Stimulated activated CD8-positive, alpha-beta memory T cell treated with anti-CD3 and anti-CD28 coated beads, Interleukin-7, amount 100 ng/mL, for 24 hours (primary cell): ENCODE data around the gene PRKG1.

Experiments used
- DNase-seq: peaks from one replicate; pipeline ENCODE4 v3.0.0-alpha.2; 2020; ENCODE audit warnings: low read depth

PRKG1 gene

GRCh38 chr10:51879238-51879637 lies 805.0 kb downstream of the PRKG1 start:
- no peak for DNase-seq

DNA sequence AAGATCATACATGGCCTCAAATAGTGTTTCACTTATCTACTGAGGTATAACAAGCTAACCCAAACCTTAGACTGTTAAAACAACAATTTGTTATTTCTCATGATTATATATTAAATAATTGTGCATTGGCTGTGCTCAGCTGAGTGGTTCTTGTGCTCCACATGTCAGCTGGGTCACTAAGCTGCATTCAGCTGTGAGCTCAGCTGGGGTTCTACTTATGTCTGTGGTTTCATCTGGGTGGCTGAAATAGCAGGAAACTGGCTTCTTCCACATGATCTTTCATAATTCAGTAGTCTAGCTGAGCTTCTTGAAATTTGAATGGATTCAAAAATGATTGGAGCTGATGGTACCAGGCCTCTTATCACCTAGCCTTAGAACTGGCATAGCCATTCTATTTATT lies 806.9 kb downstream of the PRKG1 start:
- DNase-seq, result no peak

DNA sequence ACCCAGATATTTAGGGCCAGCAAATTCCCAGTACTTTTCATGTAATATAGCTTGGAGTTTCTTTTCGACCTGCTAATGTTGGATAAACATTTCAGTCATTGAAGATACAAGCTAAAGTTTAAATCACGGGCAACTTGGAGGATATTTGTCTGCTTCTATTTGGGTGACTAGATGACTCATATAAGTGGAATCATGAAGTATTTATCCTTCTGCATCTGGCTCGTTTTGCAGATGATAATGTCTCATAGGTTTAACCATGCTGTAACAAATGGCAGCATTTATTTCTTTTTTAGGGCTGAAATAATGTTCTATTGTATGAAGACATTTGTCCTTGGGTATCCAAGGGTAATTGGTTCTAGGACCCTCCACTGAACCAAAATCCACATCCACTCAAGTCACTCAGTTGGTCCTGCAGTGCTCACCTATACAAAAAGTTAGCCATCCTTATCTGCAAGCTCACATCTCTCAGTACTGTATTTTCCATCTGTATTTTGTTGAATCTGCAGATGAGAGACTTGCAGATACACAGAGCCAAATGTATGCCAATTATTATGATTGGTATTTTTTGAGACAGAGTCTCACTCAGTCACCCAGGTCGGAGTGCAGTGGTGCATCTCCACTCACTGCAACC lies 812.3 kb downstream of the PRKG1 start:
- no peak for DNase-seq

DNA sequence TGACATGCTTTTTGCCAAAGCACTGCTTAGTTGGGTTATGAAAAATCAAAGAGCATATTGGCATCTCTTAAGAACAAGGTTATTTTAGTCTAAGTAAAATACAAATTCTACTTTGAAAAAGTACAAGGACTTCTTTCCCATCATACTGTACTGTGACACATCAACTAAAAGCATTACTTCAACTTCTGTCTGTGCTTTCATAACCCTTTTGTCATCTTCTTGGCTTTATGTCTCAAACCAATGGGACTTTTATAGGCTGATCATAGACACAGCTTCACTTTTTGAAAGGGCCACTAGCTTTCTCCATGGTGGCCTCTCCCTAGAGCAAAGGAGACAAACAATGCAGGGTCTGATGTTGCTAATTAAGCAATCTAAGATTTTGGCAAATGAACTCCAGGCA lies 814.0 kb downstream of the PRKG1 start:
- no peak for DNase-seq

DNA sequence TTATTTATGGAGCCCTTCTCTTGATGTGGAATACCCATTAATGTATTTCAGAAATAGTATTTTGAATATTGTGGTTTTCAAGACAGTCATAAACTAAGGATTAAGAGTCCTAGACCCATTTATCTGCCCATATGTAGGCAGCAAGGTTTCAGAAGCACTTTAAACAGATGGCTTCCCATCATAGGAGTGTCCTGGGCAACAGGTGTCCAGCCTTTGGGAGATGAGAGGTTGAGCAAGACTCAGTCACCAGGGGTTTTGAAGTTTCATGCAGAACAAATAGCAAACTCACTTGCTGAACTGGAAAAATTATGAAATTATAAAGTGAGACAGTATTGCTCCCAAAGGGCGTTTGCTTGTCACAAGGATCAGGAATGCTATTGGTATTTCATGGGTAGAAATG lies 818.0 kb downstream of the PRKG1 start:
- DNase-seq, result no peak

GRCh38 chr10:51892965-51893658 lies 818.8 kb downstream of the PRKG1 start:
- DNase-seq, result no peak

DNA sequence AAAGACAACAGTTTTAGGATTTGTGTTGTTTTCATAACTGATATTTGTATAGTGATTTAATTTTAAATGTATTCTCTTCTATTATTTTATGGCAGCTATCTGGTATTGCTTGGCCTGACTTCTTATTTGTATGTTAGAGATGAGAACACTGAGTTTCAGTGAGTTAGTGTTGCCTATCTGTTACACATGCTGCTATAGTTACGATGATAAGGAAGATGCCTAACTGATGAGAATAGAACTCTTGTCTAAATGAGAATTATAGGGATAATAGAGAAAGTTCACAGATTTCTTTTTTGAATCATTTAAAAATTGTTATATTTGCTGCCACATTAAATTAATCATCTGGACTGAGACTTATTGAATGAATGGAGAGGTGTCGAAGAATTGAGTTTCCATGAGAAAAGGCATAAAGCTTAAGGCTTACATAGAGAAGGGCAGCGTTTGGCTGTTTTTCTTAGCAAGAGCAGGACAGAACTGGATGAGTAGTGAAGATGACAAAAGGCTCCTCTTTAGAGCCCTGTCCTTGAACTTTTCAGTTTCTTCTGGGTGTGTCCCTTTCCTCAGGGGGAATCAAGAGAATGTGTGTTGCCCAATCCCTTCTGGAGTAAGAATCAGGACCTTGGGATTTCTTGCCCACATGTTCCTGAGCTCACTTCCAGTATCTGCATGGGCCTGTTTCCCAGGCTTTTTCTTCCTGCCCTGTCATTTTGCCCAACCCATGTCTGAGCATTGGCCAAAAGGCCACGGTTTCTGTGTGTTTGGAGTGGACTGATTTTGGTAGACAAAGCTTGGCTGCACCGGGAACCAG lies 820.7 kb downstream of the PRKG1 start:
- DNase-seq, result no peak

DNA sequence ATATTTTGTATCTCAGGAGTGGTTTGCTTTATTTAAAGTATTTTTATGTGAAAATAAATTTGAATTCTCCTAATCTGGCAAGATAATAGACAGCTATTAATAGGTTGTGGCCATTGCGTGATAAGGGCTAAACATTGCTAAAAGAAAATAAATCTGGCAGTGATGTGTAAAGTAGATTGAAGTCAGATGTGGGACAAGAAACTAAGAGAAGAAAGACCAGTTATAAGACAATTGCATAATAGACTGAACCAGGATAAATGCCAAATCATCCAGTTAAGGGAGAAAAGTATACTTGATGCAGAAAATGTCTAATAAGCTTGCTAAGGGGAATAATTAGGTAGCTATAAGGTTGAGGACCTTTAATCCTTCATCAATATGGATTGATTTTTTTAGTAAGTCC lies 822.6 kb downstream of the PRKG1 start:
- no peak for DNase-seq

GRCh38 chr10:51897560-51897959 lies 823.3 kb downstream of the PRKG1 start:
- no peak for DNase-seq

DNA sequence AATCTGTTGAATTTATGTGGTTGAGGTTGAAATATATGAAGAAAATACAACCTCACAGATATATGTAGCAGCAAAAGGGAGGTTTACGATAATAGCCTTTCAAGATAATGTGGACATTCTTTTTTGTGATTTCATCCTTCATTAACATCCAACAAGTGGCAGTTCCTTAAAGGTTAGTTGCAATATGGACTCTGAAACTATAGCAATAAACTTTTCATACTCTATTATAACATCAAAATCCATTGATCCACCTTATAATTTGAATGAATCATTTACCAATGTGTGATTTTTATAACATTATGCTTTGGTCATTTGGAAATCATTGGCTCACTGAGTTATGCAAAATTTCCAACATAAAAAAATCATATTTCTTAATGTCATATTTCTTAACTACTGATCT lies 825.9 kb downstream of the PRKG1 start:
- no peak for DNase-seq

GRCh38 chr10:51903675-51904074 lies 829.4 kb downstream of the PRKG1 start:
- DNase-seq, result no peak

GRCh38 chr10:51905032-51905431 lies 830.7 kb downstream of the PRKG1 start:
- DNase-seq, result no peak

- no peak for DNase-seq
Measured at GRCh38 chr10:51907361-51907760, 833.1 kb downstream of the PRKG1 start.

GRCh38 chr10:51910189-51910588 lies 835.9 kb downstream of the PRKG1 start:
- no peak for DNase-seq

GRCh38 chr10:51910596-51910995 lies 836.3 kb downstream of the PRKG1 start:
- DNase-seq, result no peak

GRCh38 chr10:51911723-51912122 lies 837.4 kb downstream of the PRKG1 start:
- DNase-seq, result no peak

DNA sequence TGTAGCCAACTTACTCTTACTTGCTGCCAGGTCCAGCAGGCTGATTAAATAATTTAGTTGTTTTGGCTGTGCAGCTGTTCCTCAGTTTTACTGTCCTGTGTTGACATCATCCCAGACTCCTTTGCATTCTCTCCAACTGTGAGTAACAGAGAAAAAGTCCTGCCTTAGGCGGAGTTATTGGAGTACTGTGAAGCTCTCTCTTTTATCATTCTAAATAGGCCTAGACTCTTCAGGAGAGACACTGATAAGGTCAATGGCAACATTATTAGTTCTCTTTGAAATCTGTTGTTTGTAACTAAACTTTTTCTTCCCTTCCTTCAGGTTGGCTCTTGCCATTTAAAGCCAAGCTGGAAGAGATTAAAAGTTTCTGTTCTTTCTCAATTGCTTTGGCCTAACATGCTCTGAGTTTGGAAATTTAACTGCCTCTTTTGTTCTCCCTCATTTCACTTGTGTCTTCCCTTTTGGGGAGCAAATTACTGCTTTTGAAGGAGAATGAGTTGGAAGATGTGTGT lies 840.8 kb downstream of the PRKG1 start:
- no peak for DNase-seq

DNA sequence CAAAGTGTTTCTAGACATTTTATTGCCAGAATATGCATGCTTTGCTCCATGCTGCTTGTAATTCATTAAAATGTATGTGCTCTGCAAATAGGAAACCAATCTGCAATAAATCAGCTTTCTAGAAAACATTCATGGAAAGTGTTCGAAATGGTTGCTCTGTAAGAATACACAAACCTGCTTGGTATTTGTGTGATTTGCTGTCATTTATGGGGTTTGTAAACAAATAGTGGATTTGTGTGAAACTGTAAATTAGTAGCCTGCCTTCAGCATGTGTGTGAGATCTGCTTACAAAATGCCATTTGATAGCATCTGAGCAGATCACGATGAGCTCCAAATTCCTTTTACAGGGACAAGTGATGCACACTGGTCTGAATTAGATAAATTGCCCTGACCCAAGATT lies 844.2 kb downstream of the PRKG1 start:
- DNase-seq, result no peak

DNA sequence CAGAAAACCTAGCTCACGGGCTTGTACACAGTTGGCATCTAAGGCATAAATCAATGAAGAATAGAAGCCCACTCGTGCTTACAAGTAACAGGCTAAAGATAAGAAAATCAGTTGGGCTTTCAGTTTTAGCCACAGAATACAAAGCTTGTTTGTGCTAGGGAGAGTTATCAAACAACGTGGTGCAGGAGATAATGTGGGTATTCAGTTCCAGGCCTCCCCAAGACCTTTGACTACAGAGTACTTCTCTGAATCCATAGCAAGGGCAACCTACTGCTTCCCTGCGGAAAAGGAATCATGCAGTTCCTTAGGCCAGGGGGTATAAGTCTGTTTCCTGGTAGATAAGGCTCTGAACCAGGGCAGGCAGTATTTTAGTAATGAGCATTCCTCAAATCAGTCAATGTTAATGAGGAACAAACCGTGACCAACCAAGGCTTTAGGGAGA lies 844.6 kb downstream of the PRKG1 start:
- DNase-seq, result no peak

DNA sequence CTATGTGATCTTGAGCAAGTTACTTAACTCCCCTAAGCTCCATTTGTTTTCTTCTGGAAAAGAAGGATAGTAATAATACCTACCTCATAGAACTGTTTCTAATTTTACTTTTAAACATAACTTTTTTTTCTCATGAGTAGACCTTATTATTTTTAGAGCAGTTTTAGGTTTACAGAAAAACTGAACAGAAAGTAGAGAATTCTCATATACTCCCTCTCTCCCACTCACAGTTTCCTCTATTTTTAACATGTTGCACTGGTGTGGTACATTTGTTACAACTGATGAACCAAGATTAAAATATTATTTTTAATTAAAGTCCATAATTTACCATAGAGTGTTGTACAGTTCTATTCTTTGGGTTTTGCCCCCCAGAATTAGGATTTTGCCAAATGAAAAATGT lies 846.4 kb downstream of the PRKG1 start:
- DNase-seq, result no peak

- no peak for DNase-seq
Measured at GRCh38 chr10:51924359-51924758, 850.1 kb downstream of the PRKG1 start.

DNA sequence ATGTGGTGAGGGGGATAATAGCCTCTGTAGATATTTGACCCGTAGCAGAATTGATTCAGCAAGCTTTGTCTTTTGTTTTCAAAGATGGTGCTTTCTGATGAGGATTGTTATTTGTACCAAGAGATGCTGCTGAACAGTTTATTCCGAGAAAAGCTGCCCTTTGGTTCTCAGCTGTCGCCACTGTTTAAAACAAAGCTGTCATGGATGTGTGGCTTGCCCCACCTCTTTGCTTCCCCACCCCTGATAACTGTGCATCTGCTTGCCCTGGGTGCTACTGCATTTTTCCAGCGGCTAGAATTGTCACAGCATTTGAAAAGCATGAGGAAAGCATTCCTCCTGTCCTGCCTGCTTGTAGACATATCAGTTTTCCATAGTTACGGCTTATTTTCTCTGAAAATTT lies 852.0 kb downstream of the PRKG1 start:
- no peak for DNase-seq

GRCh38 chr10:51928162-51928561 lies 853.9 kb downstream of the PRKG1 start:
- no peak for DNase-seq
